Adrenal gland (tissue), 12 donors: ENCODE measurements around the gene PRKACB. TPM values are rescaled to one million over a fixed set of nuclear protein-coding genes. Genes with fewer than 3 reads are reported as not detected.

Source experiments
- DNase-seq, 7 donors: peaks; one replicate each; pipeline ENCODE4 v3.0.0-alpha.2; 2019 to 2020
- H3K27ac ChIP-seq, 5 donors: fragments of 200-600 bp; sonication (generic) in 4 of 5; 1 replicate in 3 of 5; 2 replicates in 2 of 5; pipeline versions ENCODE4 v1.5.1 to v1.8.0; 2016 to 2020; ENCODE audit warnings: mild to moderate bottlenecking in 1 of 5
- H3K27me3 ChIP-seq: fragments of 200-600 bp; 2 replicates; pipeline ENCODE4 v1.8.0; 2021
- H3K36me3 ChIP-seq, 2 donors: fragments of 200-600 bp; replicated peaks in 1 of 2; 1 replicate in 1 of 2; 2 replicates in 1 of 2; pipeline versions ENCODE4 v1.5.1 to v1.8.0; 2018 to 2022
- H3K4me1 ChIP-seq, 2 donors: fragments of 200-600 bp; replicated peaks in 1 of 2; 1 replicate in 1 of 2; 2 replicates in 1 of 2; pipeline versions ENCODE4 v1.5.1 to v1.8.0; 2018 to 2021
- H3K4me3 ChIP-seq, 4 donors: fragments of 200-600 bp; sonication (generic) in 3 of 4; one replicate each; pipeline ENCODE4 v1.5.1; 2016 to 2018
- H3K9me3 ChIP-seq, 3 donors: fragments of 200-600 bp; sonication (generic) in 1 of 3; replicated peaks in 1 of 3; 1 replicate in 2 of 3; 2 replicates in 1 of 3; pipeline versions ENCODE4 v1.5.1 to v1.8.0; 2016 to 2021
- CTCF ChIP-seq, 6 experiments: fragments of 450-650 bp in 4 of 6; fragments of 200-600 bp in 2 of 6; sonication (generic) in 1 of 6; IDR thresholded peaks; 1 replicate in 5 of 6; 2 replicates in 1 of 6; pipeline versions ENCODE4 v1.5.1 to v1.8.0; 2016 to 2021; ENCODE audit warnings: antibody characterized with exemption in 6 of 6, mild to moderate bottlenecking in 2 of 6, moderate library complexity in 1 of 6
- POLR2A ChIP-seq, 2 donors: fragments of 450-650 bp; IDR thresholded peaks; one replicate each; pipeline ENCODE4 v1.6.1; 2017; ENCODE audit warnings: antibody characterized with exemption in 2 of 2, mild to moderate bottlenecking in 2 of 2, moderate library complexity in 1 of 2
- WGBS, 4 donors: extraction: QIAGEN DNeasy Blood & Tissue Kit in 2 of 4; methylation state at CpG; one replicate each; pipeline versions ENCODE4 v1.1.5 to v1.1.7; 2013 to 2017; 5-methylcytosine and 5-hydroxymethylcytosine counted together
- intact Hi-C, 2 donors: fragments of 100-400 bp; cut with DNase I; formaldehyde crosslinking; loops; one replicate each; pipeline versions ENCODE4 v1.14.1 to v1.15.0; 2022 to 2023
- polyA plus RNA-seq, 3 donors: library from polyadenylated mRNA; stranded (reverse); fragments of 200-250 nt in 2 of 3; fragments of 350-450 nt in 1 of 3; fragmentation: Illumina TruSeq in 1 of 3; extraction: RNeasy Lipid Tissue Mini Kit (QIAGEN cat#74804) in 1 of 3; gene quantifications; one replicate each; pipeline ENCODE4 v1.2.3, GENCODE V29; 2013 to 2014
- total RNA-seq, 9 donors: library from RNA; depleted of rRNA in 4 of 9; stranded (reverse); fragments of >200 nt in 4 of 9; fragments of 120-200 nt in 1 of 9; fragmentation: NEBNext Ultra II Directional in 1 of 9; extraction: Animal tissue kit (Norgen Biotek cat#: 25700) in 1 of 9; gene quantifications; one replicate each; pipeline versions ENCODE4 v1.1.0 to v1.2.4, GENCODE V29; 2013 to 2023
- donor health status: healthy with polysubstance abuse.
- donor health status: Bipolar disorder and iron deficiency.
- donor health status: DM: yes; HTN: yes; CAD: no.
- donor health status: DM: no; HTN: no; CAD: no.
- donor health status: DM: no; HTN: no; CAD: no.
- donor health status: DM: yes; HTN: yes; CAD: no.

The PRKACB gene
- total and polyA plus RNA-seq, 12 donors: 7.7 to 79.8 (median 25.5) TPM

GRCh38 chr1:84108900-84109578 is 35.0 kb upstream of the PRKACB start:
- Histone ChIP-seq H3K27me3 (no peaks in the 10 kb centered on the region), H3K9me3 (no peaks in the 10 kb centered on the region), H3K27ac (no peak overlapping the region), H3K4me1 (no peaks in the 10 kb centered on the region), H3K36me3 (no peaks in the 10 kb centered on the region), H3K4me3 (no peak overlapping the region)
- no peak for DNase-seq
- TF ChIP-seq POLR2A (IDR thresholded peaks at IDR 0.05) (no peak), CTCF (IDR thresholded peaks at IDR 0.05) (no peak)
- 93 to 97% (median 96%) methylated on average over 3 of the region's 3 CpGs for WGBS, 4 donors
- intact Hi-C loops: no loop called here

DNA sequence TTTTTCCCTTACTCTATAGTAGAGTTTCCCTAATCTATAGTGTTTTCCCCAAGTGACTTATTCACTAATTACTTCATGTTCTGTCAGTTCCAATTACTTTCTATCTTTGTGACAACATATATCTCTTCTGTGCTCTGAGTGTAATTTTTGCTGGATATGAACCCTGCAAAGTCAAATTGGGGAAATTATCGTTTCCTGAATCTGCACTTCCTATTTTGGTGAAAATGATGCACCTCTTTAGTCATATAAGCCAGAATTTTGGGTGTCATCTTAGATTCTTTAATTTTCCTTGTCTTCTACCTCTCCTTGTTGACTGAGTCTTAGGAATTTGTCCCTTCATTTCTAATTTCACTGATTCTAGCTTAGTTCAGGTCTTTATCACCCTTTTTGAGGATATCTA is 33.4 kb upstream of the PRKACB start:
- no peak for TF ChIP-seq CTCF (IDR thresholded peaks at IDR 0.05)
- TF ChIP-seq POLR2A (IDR thresholded peaks at IDR 0.05): no peak
- H3K36me3 ChIP-seq: no peaks in the 10 kb centered on the region
- intact Hi-C loops: no loop called here
- 82 to 100% (median 89%) methylated on average over 1 of the region's 1 CpG for WGBS, 4 donors
- H3K27me3 ChIP-seq: no peaks in the 10 kb centered on the region
- H3K27ac ChIP-seq: no peak overlapping the region
- DNase-seq: no peak
- H3K4me3 ChIP-seq: no peak overlapping the region
- no peaks in the 10 kb centered on the region for H3K9me3 ChIP-seq
- no peaks in the 10 kb centered on the region for H3K4me1 ChIP-seq

DNA sequence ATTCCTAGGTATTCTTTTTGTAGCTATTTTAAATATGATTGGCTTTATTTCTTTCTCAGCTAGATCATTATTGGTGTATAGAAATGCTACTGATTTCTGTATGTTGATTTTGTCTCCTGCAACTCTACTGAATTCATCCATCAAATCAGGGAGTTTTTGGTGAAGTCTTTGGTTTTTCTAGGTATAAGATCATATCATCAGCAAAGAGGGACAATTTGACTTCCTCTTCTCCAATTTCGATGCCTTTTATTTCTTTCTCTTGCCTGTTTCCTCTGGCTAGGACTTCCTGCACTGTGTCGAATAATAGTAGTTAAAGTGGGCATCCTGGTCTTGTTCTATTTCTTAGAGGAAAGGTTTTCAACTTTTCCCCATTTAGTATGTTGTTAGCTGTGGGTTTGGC is 27.5 kb upstream of the PRKACB start:
- H3K9me3 ChIP-seq: no peaks in the 10 kb centered on the region
- H3K27ac ChIP-seq: no peak overlapping the region
- WGBS, 4 donors: 74 to 84% (median 77%) methylated on average over 2 of the region's 2 CpGs
- intact Hi-C loops: no loop called here
- no peaks in the 10 kb centered on the region for H3K36me3 ChIP-seq
- H3K27me3 ChIP-seq: no peaks in the 10 kb centered on the region
- no peak for DNase-seq
- H3K4me1 ChIP-seq: no peaks in the 10 kb centered on the region
- TF ChIP-seq CTCF (IDR thresholded peaks at IDR 0.05) (no peak), POLR2A (IDR thresholded peaks at IDR 0.05) (no peak)
- H3K4me3 ChIP-seq: no peak overlapping the region

GRCh38 chr1:84117868-84118267 is 26.2 kb upstream of the PRKACB start:
- WGBS, 4 donors: 93 to 97% (median 96%) methylated on average over 1 of the region's 1 CpG
- no peaks in the 10 kb centered on the region for H3K4me1 ChIP-seq
- intact Hi-C loops: no loop called here
- TF ChIP-seq CTCF (IDR thresholded peaks at IDR 0.05) (no peak), POLR2A (IDR thresholded peaks at IDR 0.05) (no peak)
- H3K4me3 ChIP-seq: no peak overlapping the region
- no peak overlapping the region for H3K27ac ChIP-seq
- H3K27me3 ChIP-seq: no peaks in the 10 kb centered on the region
- no peaks in the 10 kb centered on the region for H3K9me3 ChIP-seq
- H3K36me3 ChIP-seq: no peaks in the 10 kb centered on the region
- no peak for DNase-seq
